ENCODE data around the gene HIGD1C.

HIGD1C gene

GRCh38 chr12:50981319-50982239, 29.2 kb downstream of the HIGD1C start:
- in situ Hi-C loops (cut with MboI; ENCODE audit: low sequenced_read_pairs): no loop called here

- in situ Hi-C loops (cut with MboI; ENCODE audit: low sequenced_read_pairs): no loop called here
Observed at GRCh38 chr12:50984586-50985298, 32.4 kb downstream of the HIGD1C start.

- in situ Hi-C loops (cut with MboI; ENCODE audit: low sequenced_read_pairs): no loop called here
Observed at GRCh38 chr12:50985322-50985721, 33.0 kb downstream of the HIGD1C start.

GRCh38 chr12:50986966-50987737, 34.8 kb downstream of the HIGD1C start:
- in situ Hi-C loops (cut with MboI; ENCODE audit: low sequenced_read_pairs): no loop called here

GRCh38 chr12:50988051-50988450, 35.7 kb downstream of the HIGD1C start:
- in situ Hi-C loops (cut with MboI; ENCODE audit: low sequenced_read_pairs): no loop called here

- in situ Hi-C loops (cut with MboI; ENCODE audit: low sequenced_read_pairs): no loop called here
Observed at GRCh38 chr12:50988871-50989270, 36.5 kb downstream of the HIGD1C start.

GRCh38 chr12:50990147-50990727, 37.9 kb downstream of the HIGD1C start:
- in situ Hi-C loops (cut with MboI; ENCODE audit: low sequenced_read_pairs): loop anchor here (10.0 kb wide), 1 partner anchor 165 kb away; no protein-coding TSS in a partner anchor

- in situ Hi-C loops (cut with MboI; ENCODE audit: low sequenced_read_pairs): loop anchor here (10.0 kb wide), 1 partner anchor 166 kb away; no protein-coding TSS in a partner anchor
Observed at GRCh38 chr12:50990791-50991190, 38.4 kb downstream of the HIGD1C start.

- in situ Hi-C loops (cut with MboI; ENCODE audit: low sequenced_read_pairs): loop anchor here (10.0 kb wide), 1 partner anchor 166 kb away; no protein-coding TSS in a partner anchor
Observed at GRCh38 chr12:50991291-50991690, 38.9 kb downstream of the HIGD1C start.

- in situ Hi-C loops (cut with MboI; ENCODE audit: low sequenced_read_pairs): loop anchor here (10.0 kb wide), 1 partner anchor 168 kb away; no protein-coding TSS in a partner anchor
Observed at GRCh38 chr12:50992819-50993218, 40.5 kb downstream of the HIGD1C start.

GRCh38 chr12:50999093-50999492, 46.7 kb downstream of the HIGD1C start:
- in situ Hi-C loops (cut with MboI; ENCODE audit: low sequenced_read_pairs): loop anchor here (10.0 kb wide), 1 partner anchor 174 kb away; no protein-coding TSS in a partner anchor

GRCh38 chr12:51000245-51000644, 47.9 kb downstream of the HIGD1C start:
- in situ Hi-C loops (cut with MboI; ENCODE audit: low sequenced_read_pairs): no loop called here

- in situ Hi-C loops (cut with MboI; ENCODE audit: low sequenced_read_pairs): no loop called here
Observed at GRCh38 chr12:51001799-51002198, 49.5 kb downstream of the HIGD1C start.

- in situ Hi-C loops (cut with MboI; ENCODE audit: low sequenced_read_pairs): no loop called here
Observed at GRCh38 chr12:51004504-51004903, 52.2 kb downstream of the HIGD1C start.

GRCh38 chr12:51005030-51005429, 52.7 kb downstream of the HIGD1C start:
- in situ Hi-C loops (cut with MboI; ENCODE audit: low sequenced_read_pairs): no loop called here

- in situ Hi-C loops (cut with MboI; ENCODE audit: low sequenced_read_pairs): no loop called here
Observed at GRCh38 chr12:51005671-51006070, 53.3 kb downstream of the HIGD1C start.

GRCh38 chr12:51008329-51009055, 56.1 kb downstream of the HIGD1C start:
- in situ Hi-C loops (cut with MboI; ENCODE audit: low sequenced_read_pairs): no loop called here

- in situ Hi-C loops (cut with MboI; ENCODE audit: low sequenced_read_pairs): no loop called here
Observed at GRCh38 chr12:51009056-51009440, 56.7 kb downstream of the HIGD1C start.

GRCh38 chr12:51011955-51012354, 59.6 kb downstream of the HIGD1C start:
- in situ Hi-C loops (cut with MboI; ENCODE audit: low sequenced_read_pairs): no loop called here
